Activated CD4-positive, alpha-beta memory T cell treated with anti-CD3 and anti-CD28 coated beads for 36 hours (primary cell): Measurements from ENCODE around the gene BRAT1. TPM values are rescaled to one million over a fixed set of nuclear protein-coding genes. Genes with fewer than 3 reads are reported as not detected.
A peak's percentile ranks its signal among the peaks of the same experiment; 100 is the strongest.
"Not testable (repeated sequence)": the region's sequence is repeated elsewhere in the genome, so short reads cannot be mapped to it uniquely, and the experiment has no call there.

Experiments used
- CTCF ChIA-PET: fragments of 350-600 bp; sonication (Branson Sonifier 250); formaldehyde crosslinking; loops from one replicate; lab custom pipeline; 2021; ENCODE audit warnings: antibody characterized with exemption, inconsistent platforms; lab: Charles Lee
- POLR2A ChIA-PET: fragments of 350-600 bp; sonication (Branson Sonifier 250); formaldehyde crosslinking; loops from one replicate; lab custom pipeline; 2021; ENCODE audit warnings: antibody characterized with exemption; lab: Charles Lee
- DNase-seq: peaks from one replicate; pipeline ENCODE4 v3.0.0-alpha.2; 2020
- H3K27ac Mint-ChIP-seq: one replicate; pipeline ENCODE4 v1.8.0; 2021; ENCODE audit warnings: mixed read lengths
- H3K27me3 Mint-ChIP-seq: one replicate; pipeline ENCODE4 v1.8.0; 2021; ENCODE audit warnings: mixed read lengths
- H3K36me3 Mint-ChIP-seq: one replicate; pipeline ENCODE4 v1.8.0; 2021; ENCODE audit warnings: mixed read lengths
- H3K4me1 Mint-ChIP-seq: one replicate; pipeline ENCODE4 v1.8.0; 2021; ENCODE audit warnings: low read depth, mixed read lengths
- H3K4me3 Mint-ChIP-seq: one replicate; pipeline ENCODE4 v1.8.0; 2021; ENCODE audit warnings: mild to moderate bottlenecking, mixed read lengths
- H3K9me3 Mint-ChIP-seq: one replicate; pipeline ENCODE4 v1.8.0; 2021; ENCODE audit warnings: mixed read lengths
- intact Hi-C: fragments of 100-400 bp; cut with micrococcal nuclease; formaldehyde crosslinking; loops from one replicate; pipeline ENCODE4 v1.15.1; 2023
- total RNA-seq, 2 experiments: library from RNA; stranded (reverse); gene quantifications; one replicate each; pipeline ENCODE4 v1.2.3, GENCODE V29; 2021

Gene BRAT1
- total RNA-seq, 2 experiments from 2014 or later: 33.5 to 33.6 TPM

DNA sequence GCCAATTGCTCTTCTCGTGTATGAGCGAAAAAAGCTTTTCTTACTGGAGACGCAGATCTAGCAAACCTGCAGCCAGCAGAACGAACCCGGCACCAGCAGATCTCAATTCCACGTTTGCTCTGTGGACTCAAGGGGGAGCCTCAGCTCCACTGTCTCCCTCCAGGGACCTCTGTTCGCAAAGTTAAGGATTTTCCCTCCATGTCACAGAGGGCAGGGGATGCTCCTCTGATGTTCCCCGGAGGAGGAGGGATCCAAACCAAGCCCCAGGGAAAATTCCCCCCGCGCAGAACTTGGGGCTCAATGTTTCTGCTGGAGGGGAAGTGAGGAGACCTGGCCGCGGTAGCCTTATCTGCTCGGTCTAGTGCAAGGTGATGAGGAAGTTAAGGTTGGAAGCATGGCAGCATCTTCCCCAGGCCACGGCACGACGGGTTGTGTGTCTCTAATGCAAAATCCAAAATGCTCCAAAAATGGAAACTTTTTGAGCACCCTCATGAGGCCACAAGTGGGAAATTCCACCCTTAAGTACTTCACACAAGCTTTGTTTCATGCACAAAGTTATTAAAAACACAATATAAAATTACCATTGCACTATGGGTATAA lies 12.5 kb upstream of the BRAT1 start:
- intact Hi-C loops: no loop called here
- Mint-ChIP-seq H3K4me3 (no peak overlapping the region), H3K9me3 (no peaks in the 10 kb centered on the region), H3K27ac (no peak overlapping the region), H3K4me1 (peaks cover 15% of the 10 kb centered on the region), H3K36me3 (no peaks in the 10 kb centered on the region), H3K27me3 (no peaks in the 10 kb centered on the region)
- no peak for DNase-seq
- POLR2A ChIA-PET: no interaction called here
- CTCF ChIA-PET: interaction anchor here (0.6 to 1.8 kb wide), 4 partner anchors 41 to 142 kb away, joined by 3 to 5 read pairs (median 3); no protein-coding TSS in a partner anchor

DNA sequence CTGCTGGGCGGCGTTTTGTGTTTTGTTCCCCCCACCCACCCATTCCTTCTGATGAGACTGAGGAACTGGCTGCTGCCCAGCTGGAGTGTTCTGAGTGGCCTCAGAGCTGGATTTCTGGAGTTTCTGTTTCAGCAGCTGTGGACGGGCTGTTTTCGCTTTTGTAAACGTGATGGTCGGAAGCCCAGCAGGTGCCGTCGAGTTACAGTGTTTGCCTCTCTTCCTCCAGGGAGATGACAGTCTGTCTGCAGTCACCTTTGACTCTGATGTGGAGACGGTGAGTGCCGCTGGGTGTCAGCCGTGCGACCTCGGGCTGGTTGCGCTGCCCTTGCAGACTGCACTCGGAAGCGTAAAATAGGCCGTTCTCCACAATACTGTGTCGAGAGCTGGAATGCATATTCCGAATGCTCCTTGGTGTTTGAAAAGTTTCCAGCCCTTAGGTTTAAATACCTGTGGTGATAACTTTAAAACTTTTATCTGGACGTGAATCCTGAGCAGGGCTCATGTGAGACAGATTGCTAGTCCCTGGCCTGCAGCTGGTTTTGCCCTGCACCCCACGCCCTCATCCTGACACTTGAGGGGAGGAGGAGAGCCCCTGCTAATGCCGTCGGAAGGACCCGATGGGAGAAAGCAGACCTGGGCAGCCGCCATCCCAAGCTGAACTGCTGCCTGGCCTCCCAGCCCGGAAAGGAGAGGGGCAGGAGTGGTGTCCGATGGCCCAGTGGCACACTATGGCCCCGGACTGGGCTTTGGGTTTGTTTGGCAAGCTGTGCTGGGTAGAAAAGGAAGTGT lies 11.8 kb upstream of the BRAT1 start:
- intact Hi-C loops: no loop called here
- ChIA-PET POLR2A (no interaction called here), CTCF (interaction anchor here (0.6 to 1.8 kb wide), 5 partner anchors 41 to 143 kb away, joined by 3 to 5 read pairs (median 3); partner anchors contain the start of gene TTYH3)
- peak; percentile 77 for DNase-seq
- Mint-ChIP-seq H3K27ac (peak overlapping the region; percentile 64), H3K36me3 (no peaks in the 10 kb centered on the region), H3K4me1 (peaks cover 12% of the 10 kb centered on the region), H3K4me3 (peak overlapping the region; percentile 28), H3K27me3 (no peaks in the 10 kb centered on the region), H3K9me3 (no peaks in the 10 kb centered on the region)

DNA sequence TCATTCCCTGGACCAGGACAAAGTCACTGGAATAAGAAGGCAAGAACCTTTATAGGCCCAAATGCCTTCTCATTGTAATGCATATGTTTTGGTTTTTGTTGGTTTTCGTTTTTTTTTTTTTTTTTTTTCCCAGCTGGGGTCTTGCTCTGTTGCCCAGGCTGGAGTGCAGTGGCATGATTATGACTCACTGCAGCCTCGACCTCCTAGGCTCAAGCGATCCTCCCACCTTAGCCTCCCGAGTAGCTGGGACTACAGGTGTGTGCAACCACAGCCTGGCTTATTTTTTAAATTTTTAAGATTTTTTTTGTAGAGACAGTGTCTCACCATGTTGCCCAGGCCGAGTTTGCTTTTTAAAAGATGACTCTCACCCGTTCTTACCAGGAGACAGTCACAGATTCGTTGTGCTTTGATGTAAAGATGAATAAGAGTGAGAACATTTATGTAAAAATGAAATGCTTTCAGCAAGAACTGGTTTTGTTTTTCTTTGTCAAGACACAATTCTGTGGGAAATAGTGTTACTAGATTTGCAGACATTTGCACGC lies 11.1 kb upstream of the BRAT1 start:
- POLR2A ChIA-PET: interaction anchor here (0.6 kb wide), 1 partner anchor 138 kb away, joined by 7 read pairs; no protein-coding TSS in a partner anchor
- H3K27ac Mint-ChIP-seq: peak overlapping the region; percentile 64

DNA sequence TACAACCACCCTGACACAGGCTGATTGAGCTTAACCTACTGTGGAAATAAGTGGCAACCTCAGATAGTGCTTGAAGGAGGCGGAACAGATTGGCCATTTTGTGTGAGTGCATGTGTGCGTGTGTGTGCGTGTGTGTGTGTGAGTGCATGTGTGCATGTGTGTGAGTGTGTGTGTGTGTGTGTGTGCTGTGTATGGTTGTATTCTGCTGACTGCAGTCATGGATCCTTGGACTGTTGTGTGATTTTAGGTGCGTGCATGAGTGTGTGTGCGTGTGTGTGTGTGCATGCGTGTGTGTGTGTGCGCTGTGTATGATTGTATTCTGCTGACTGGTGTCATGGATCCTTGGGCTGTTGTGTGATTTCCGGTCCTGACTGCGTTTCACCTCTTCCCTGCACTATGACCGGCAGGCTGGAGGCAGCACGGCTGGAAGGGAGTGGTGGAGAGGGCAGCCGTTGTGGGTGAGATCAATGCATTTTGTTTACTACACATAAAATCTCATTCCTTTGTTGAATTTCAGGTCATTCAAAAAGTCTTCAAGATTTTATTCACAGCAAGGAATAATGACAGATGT lies 9.7 kb upstream of the BRAT1 start:
- no peaks in the 10 kb centered on the region for H3K27me3 Mint-ChIP-seq
- no peaks in the 10 kb centered on the region for H3K36me3 Mint-ChIP-seq
- H3K4me3 Mint-ChIP-seq: no peak overlapping the region
- POLR2A ChIA-PET: no interaction called here
- H3K9me3 Mint-ChIP-seq: no peaks in the 10 kb centered on the region
- peaks cover 12% of the 10 kb centered on the region for H3K4me1 Mint-ChIP-seq
- H3K27ac Mint-ChIP-seq: no peak overlapping the region
- CTCF ChIA-PET: no interaction called here
- no peak for DNase-seq
- intact Hi-C loops: no loop called here

More for the DNA sequence above, 11.1 kb upstream of the BRAT1 start:
- DNase-seq: peak; percentile 28
- no peaks in the 10 kb centered on the region for H3K9me3 Mint-ChIP-seq
- no peaks in the 10 kb centered on the region for H3K36me3 Mint-ChIP-seq
- H3K4me1 Mint-ChIP-seq: peaks cover 10% of the 10 kb centered on the region
- peak overlapping the region; percentile 28 for H3K4me3 Mint-ChIP-seq
- intact Hi-C loops: no loop called here
- H3K27me3 Mint-ChIP-seq: no peaks in the 10 kb centered on the region
- CTCF ChIA-PET: interaction anchor here (0.7 kb wide), 1 partner anchor 65 kb away, joined by 3 read pairs; the partner anchor contains the start of gene TTYH3

DNA sequence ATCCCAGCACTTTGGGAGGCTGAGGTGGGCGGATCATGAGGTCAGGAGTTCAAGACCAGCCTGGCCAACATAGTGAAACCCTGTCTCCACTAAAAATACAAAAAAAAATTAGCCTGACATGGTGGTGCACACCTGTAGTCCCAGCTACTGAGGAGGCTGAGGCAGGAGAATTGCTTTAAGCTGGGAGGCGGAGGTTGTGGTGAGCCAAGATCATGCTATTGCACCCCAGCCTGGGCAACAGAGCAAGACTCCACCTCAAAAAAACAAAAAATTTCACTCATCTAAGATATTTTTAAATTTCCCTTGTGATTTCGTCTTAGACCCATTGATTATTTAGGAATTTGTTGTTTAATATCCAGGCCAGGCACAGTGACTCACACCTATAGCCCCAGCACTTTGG lies 8.6 kb upstream of the BRAT1 start:
- peaks cover 16% of the 10 kb centered on the region for H3K4me1 Mint-ChIP-seq
- H3K27ac Mint-ChIP-seq, DNase-seq, H3K4me3 Mint-ChIP-seq, POLR2A ChIA-PET, H3K36me3 Mint-ChIP-seq, H3K27me3 Mint-ChIP-seq, intact Hi-C loops, H3K9me3 Mint-ChIP-seq: not testable (repeated sequence)
- CTCF ChIA-PET: interaction anchor here (1.1 kb wide), 1 partner anchor 146 kb away, joined by 3 read pairs; no protein-coding TSS in a partner anchor

DNA sequence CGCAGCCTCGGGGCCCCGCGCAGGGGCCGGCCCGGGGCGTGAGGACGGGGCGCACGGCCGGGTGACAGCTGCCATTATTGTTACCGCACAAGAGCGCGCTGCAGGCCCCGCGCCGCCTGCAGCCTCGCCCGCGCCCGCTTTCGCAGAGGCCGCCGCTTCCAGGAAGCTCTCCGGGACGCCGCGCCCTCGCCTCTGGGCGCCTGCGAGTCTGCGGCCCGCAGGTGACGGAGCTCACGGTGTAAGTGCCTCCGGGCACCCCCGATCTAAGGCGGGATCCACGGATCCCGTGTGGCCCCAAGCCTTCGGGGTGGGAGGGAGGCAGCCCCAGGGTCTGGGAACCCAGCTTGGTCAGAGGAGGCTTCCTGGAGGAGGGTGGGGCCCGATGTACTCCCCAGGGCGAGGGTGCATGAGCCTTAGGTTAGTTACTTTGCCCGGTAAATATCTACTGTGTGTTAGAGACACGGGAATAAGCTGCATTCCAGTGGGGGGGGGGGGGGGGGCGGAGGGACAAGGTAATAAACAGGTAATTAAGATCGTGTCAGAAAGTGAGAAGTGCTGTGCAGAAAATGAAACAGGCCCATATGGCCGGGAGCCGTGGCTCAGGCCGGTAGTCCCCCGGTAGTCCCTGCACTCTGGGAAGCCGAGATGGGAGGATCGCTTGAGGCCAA lies 4.1 kb upstream of the BRAT1 start:
- peak; percentile 53 for DNase-seq
- Mint-ChIP-seq H3K4me3 (peak overlapping the region; percentile 77), H3K36me3 (no peaks in the 10 kb centered on the region), H3K4me1 (peaks cover 17% of the 10 kb centered on the region), H3K27me3 (no peaks in the 10 kb centered on the region), H3K27ac (no peak overlapping the region), H3K9me3 (no peaks in the 10 kb centered on the region)
- ChIA-PET POLR2A (interaction anchor here (0.9 to 1.3 kb wide), 2 partner anchors 51 to 151 kb away, joined by 3 read pairs; no protein-coding TSS in a partner anchor), CTCF (interaction anchor here (0.7 to 2.4 kb wide), 4 partner anchors 36 to 151 kb away, joined by 3 to 9 read pairs (median 4); no protein-coding TSS in a partner anchor)
- intact Hi-C loops: loop anchor here (5.0 kb wide), 2 partner anchors 82 to 283 kb away; partner anchors contain the start of genes GNA12 and GRIFIN

DNA sequence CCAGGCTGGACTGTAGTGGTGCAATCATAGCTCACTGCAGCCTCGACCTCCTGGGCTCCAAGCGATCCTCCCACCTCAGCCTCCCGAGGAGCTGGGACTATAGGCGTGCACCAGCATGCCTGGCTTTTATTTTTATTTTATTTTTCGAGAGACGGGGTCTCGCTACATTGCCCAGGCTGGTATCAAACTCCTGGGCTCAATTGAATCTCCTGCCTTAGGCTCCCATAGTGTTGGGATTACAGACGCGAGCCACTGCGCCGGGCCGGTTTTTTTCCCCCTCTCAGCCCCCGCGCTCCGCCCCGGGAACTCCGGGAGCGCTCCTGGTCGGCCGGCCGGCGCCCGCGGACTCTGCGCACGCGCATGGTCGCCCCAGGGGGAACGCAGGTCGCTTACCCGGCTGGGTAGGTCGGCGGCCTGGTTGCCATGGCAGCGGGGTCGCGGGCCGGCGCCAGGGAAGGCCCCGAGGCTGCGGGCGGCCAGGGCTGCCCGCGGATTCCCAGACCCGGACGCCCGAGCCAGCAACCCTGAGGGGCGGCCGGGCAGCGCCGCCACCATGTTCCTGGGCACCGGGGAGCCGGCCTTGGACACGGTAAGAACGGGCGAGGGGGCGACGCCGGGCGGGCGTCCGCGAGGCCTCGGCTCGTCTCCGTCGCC lies 3.4 kb upstream of the BRAT1 start, which contains the start of gene IQCE:
IQCE (plus strand) TSS at position 351 of the 654 bp plus-strand sequence; CDS start at position 554, 203 bp downstream.
- H3K4me1 Mint-ChIP-seq: peaks cover 24% of the 10 kb centered on the region
- no peaks in the 10 kb centered on the region for H3K27me3 Mint-ChIP-seq
- peak; percentile 94 for DNase-seq
- no peak within 1 kb of the TSS for H3K27ac Mint-ChIP-seq
- ChIA-PET POLR2A (interaction anchor here (1.3 kb wide), 1 partner anchor 152 kb away, joined by 3 read pairs; no protein-coding TSS in a partner anchor), CTCF (interaction anchor here (0.7 to 2.4 kb wide), 3 partner anchors 35 to 152 kb away, joined by 4 to 9 read pairs (median 4); no protein-coding TSS in a partner anchor)
- peak within 1 kb of the TSS; percentile 77 for H3K4me3 Mint-ChIP-seq
- H3K36me3 Mint-ChIP-seq: peaks cover 3% of the 10 kb centered on the region
- H3K9me3 Mint-ChIP-seq: no peaks in the 10 kb centered on the region
- intact Hi-C loops: loop anchor here (5.0 kb wide), 2 partner anchors 81 to 284 kb away; partner anchors contain the start of genes GNA12 and GRIFIN

DNA sequence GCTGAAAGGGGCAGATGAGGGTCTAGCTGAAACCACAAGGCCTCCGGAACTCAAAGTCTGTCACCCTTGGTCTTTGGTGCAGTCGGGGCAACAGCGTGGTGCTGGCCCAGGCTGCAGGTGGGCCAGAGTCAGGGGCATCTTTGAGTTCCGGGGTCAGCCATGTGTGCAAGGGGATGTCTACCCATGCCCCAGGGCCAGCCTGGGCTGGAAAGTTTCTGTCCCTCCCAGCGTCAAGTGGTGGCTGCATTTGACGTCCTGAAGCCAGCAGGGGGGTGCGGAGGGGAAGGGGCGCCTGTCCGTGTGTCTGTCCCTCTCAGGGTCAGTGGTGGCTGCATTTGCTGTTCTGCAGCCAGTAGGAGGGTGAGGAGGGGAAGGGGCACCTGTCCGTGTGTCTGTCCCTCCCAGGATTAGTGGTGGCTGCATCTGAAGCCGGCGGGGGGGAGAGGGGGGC lies 638 bp downstream of the BRAT1 start:
- H3K4me1 Mint-ChIP-seq: peaks cover 35% of the 10 kb centered on the region
- intact Hi-C loops: loop anchor here (1.0 to 5.0 kb wide), 4 partner anchors 24 to 288 kb away; partner anchors contain the start of genes GNA12 and GRIFIN
- CTCF ChIA-PET: interaction anchor here (1.0 to 1.5 kb wide), 3 partner anchors 34 to 155 kb away, joined by 3 to 5 read pairs (median 3); no protein-coding TSS in a partner anchor

DNA sequence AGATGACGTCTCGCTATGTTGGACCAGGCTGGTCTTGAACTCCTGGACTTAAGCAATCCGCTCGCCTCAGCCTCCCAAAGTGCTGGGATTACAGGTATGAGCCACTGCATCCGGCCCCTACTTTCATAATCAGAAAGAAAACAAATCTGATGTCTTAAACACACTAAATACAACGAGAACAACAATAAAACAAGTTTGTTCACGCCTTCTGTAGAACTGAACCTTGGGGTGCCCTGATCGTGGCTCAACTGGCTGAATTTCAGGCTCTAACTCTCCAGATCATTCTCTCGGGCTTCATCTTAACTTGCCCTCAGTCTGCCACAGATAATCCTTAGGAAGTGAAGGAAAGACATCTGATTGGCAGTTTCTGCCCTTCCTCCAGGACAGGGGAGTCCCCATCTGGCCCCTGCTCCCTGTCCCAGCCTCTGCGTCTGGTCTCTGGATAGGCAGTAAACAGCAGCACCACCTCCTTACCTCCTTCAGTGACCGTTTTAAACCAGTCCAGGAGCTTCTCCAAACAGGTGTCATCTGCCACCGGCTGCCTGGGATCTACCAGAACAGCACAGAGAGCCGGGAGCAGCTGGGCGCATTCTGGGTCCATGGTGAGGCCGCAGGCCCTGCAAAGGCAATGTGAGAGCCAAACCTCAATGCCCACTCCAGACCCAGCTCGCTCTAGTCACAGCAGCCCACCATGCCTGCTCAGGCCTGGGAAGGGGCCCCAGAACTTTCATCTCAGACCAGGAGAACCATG lies 1.3 kb downstream of the BRAT1 start:
- POLR2A ChIA-PET: interaction anchor here (0.6 to 1.3 kb wide), 2 partner anchors 11 to 24 kb away, joined by 3 read pairs; no protein-coding TSS in a partner anchor
- H3K4me1 Mint-ChIP-seq: peaks cover 40% of the 10 kb centered on the region
- CTCF ChIA-PET: interaction anchor here (1.0 to 1.5 kb wide), 3 partner anchors 34 to 156 kb away, joined by 3 to 5 read pairs (median 3); no protein-coding TSS in a partner anchor
- peak overlapping the region; percentile 89 for H3K4me3 Mint-ChIP-seq
- intact Hi-C loops: loop anchor here (2.0 kb wide), 1 partner anchor 79 kb away; no protein-coding TSS in a partner anchor
- no peak for DNase-seq
- H3K36me3 Mint-ChIP-seq: peaks cover 22% of the 10 kb centered on the region
- no peaks in the 10 kb centered on the region for H3K27me3 Mint-ChIP-seq
- no peaks in the 10 kb centered on the region for H3K9me3 Mint-ChIP-seq
- H3K27ac Mint-ChIP-seq: peak overlapping the region; percentile 72

More for the DNA sequence above, 638 bp downstream of the BRAT1 start:
- H3K36me3 Mint-ChIP-seq: peaks cover 17% of the 10 kb centered on the region
- H3K4me3 Mint-ChIP-seq: peak overlapping the region; percentile 89
- no peaks in the 10 kb centered on the region for H3K9me3 Mint-ChIP-seq
- POLR2A ChIA-PET: interaction anchor here (1.3 to 1.4 kb wide), 2 partner anchors 11 to 24 kb away, joined by 3 to 6 read pairs; no protein-coding TSS in a partner anchor
- no peak for DNase-seq
- H3K27ac Mint-ChIP-seq: peak overlapping the region; percentile 72
- no peaks in the 10 kb centered on the region for H3K27me3 Mint-ChIP-seq
